ENCODE measurements around the gene CDKN2B. TPM values are rescaled to one million over a fixed set of nuclear protein-coding genes. Genes with fewer than 3 reads are reported as not detected.

CDKN2B gene
- total RNA-seq, 2 experiments from 2014 or later, result 2.0 to 3.7 TPM

GRCh38 chr9:21958833-21959232, 50.3 kb downstream of the CDKN2B start:
- intact Hi-C loops (cut with micrococcal nuclease; ENCODE audit: unreplicated experiment), result no loop called here
- TF ChIP-seq, protein P1, sequence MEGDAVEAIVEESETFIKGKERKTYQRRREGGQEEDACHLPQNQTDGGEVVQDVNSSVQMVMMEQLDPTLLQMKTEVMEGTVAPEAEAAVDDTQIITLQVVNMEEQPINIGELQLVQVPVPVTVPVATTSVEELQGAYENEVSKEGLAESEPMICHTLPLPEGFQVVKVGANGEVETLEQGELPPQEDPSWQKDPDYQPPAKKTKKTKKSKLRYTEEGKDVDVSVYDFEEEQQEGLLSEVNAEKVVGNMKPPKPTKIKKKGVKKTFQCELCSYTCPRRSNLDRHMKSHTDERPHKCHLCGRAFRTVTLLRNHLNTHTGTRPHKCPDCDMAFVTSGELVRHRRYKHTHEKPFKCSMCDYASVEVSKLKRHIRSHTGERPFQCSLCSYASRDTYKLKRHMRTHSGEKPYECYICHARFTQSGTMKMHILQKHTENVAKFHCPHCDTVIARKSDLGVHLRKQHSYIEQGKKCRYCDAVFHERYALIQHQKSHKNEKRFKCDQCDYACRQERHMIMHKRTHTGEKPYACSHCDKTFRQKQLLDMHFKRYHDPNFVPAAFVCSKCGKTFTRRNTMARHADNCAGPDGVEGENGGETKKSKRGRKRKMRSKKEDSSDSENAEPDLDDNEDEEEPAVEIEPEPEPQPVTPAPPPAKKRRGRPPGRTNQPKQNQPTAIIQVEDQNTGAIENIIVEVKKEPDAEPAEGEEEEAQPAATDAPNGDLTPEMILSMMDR (conservative IDR thresholded peaks at IDR 0.05; ENCODE audit: low read length), result no peak
- TF ChIP-seq EZH2phosphoT487 (IDR thresholded peaks at IDR 0.05; ENCODE audit: borderline replicate concordance, low read depth, low read length), result no peak
- no TSS peak for BruUV-seq (replicated peaks)
- H3K9me3 ChIP-seq (ENCODE audit: low read length), result no peaks in the 10 kb centered on the region
- H3K27ac ChIP-seq (ENCODE audit: low read depth, low read length, poor library complexity, severe bottlenecking), result no peak overlapping the region
- H2AFZ ChIP-seq (ENCODE audit: low read length), result no peak overlapping the region
- POLR2A ChIA-PET, result interaction anchor here (0.6 kb wide), 1 partner anchor 60 kb away, joined by 3 read pairs; no protein-coding TSS in a partner anchor
- no peak for DNase-seq (ENCODE audit: low spot score)
- H4K20me1 ChIP-seq (ENCODE audit: insufficient read depth, low read length), result no peaks in the 10 kb centered on the region
- no peaks in the 10 kb centered on the region for H3K79me2 ChIP-seq (ENCODE audit: insufficient read depth, low read depth, low read length)
- H3K36me3 ChIP-seq (ENCODE audit: insufficient read depth, low read length), result no peaks in the 10 kb centered on the region
- no peaks in the 10 kb centered on the region for H3K4me1 ChIP-seq (ENCODE audit: insufficient read depth, low read length, poor library complexity, severe bottlenecking)
- no peak overlapping the region for H3K4me2 ChIP-seq (ENCODE audit: low read length)
- H3K4me3 ChIP-seq (ENCODE audit: low read depth, low read length, poor library complexity, severe bottlenecking), result no peak overlapping the region
- CTCF ChIA-PET (ENCODE audit: unreplicated experiment), result no interaction called here
- no peaks in the 10 kb centered on the region for H3K9me2 ChIP-seq (ENCODE audit: insufficient read depth, low read length)

Small RNA genes within 50 kb of the gene (small RNA-seq; reads per million reads assigned to genes)
- not detected for gene RF02045

Other genes starting within 250 kb of the CDKN2B start
- gene MTAP, start 206.7 kb downstream of the CDKN2B start, total RNA-seq (2014; rRNA removed; shearing (Covaris generic)), result 41.6 and 50.4 TPM in 2 replicates
- gene MTAP, start 206.7 kb downstream of the CDKN2B start, total RNA-seq (2022), result 101 and 105 TPM in 2 replicates
- gene CDKN2A, start 14.9 kb downstream of the CDKN2B start, total RNA-seq (2014; rRNA removed; shearing (Covaris generic)), result 216 TPM in 2 replicates
- 145 and 148 TPM in 2 replicates for gene CDKN2A, start 14.9 kb downstream of the CDKN2B start, total RNA-seq (2022)
- gene CDKN2B-AS1, start 14.5 kb downstream of the CDKN2B start, total RNA-seq (2014; rRNA removed; shearing (Covaris generic)), result 20.2 and 24.3 TPM in 2 replicates
- 19.4 and 20.4 TPM in 2 replicates for gene CDKN2B-AS1, start 14.5 kb downstream of the CDKN2B start, total RNA-seq (2022)